OCI-LY3 (cell line): ENCODE data around the gene SELENOO.

Experiments used
- H2AFZ ChIP-seq: fragments of 200-600, 300-600 bp; shearing (Covaris generic); 2 replicates; pipeline ENCODE4 v1.6.0; 2014; ENCODE audit warnings: antibody characterized with exemption, low read depth, low read length
- H3K27ac ChIP-seq: fragments of 200-600, 300-600 bp; sonication (generic); 2 replicates; pipeline ENCODE4 v1.5.1; 2014; ENCODE audit warnings: mild to moderate bottlenecking, low read length, moderate library complexity, mixed read lengths
- H3K27me3 ChIP-seq: fragments of 200-600, 300-600 bp; sonication (generic); 2 replicates; pipeline ENCODE4 v1.6.1; 2014; ENCODE audit warnings: low read depth, low read length, mixed read lengths
- H3K36me3 ChIP-seq: fragments of 200-600, 300-600 bp; sonication (generic); replicated peaks from 2 replicates; pipeline ENCODE3; 2014; ENCODE audit warnings: low read depth, low read length, mixed read lengths
- H3K4me1 ChIP-seq: fragments of 300-600, 200-600 bp; sonication (generic); 2 replicates; pipeline ENCODE4 v1.6.1; 2014; ENCODE audit warnings: low read length, mixed read lengths
- H3K4me2 ChIP-seq: fragments of 200-600, 300-600 bp; sonication (generic); 2 replicates; pipeline ENCODE4 v1.6.1; 2014; ENCODE audit warnings: low read length, mixed read lengths
- H3K4me3 ChIP-seq: fragments of 300-600, 200-600 bp; sonication (generic); 2 replicates; pipeline ENCODE4 v1.5.1; 2014; ENCODE audit warnings: antibody characterized with exemption, mild to moderate bottlenecking, low read length, moderate library complexity
- H3K79me2 ChIP-seq: fragments of 300-600, 200-600 bp; shearing (Covaris generic); 2 replicates; pipeline ENCODE4 v1.6.1; 2014; ENCODE audit warnings: mild to moderate bottlenecking, low read length, mixed read lengths
- H3K9ac ChIP-seq: fragments of 300-600, 200-600 bp; shearing (Covaris generic); 2 replicates; pipeline ENCODE4 v1.6.0; 2014; ENCODE audit warnings: mild to moderate bottlenecking, low read length, moderate library complexity
- H3K9me3 ChIP-seq: fragments of 200-600, 300-600 bp; shearing (Covaris generic); 2 replicates; pipeline ENCODE4 v1.6.1; 2014; ENCODE audit warnings: low read length, mixed read lengths; ENCODE audit not compliant: insufficient read depth
- H4K20me1 ChIP-seq: fragments of 200-600, 300-600 bp; sonication (generic); 2 replicates; pipeline ENCODE4 v1.6.1; 2016; ENCODE audit warnings: low read length, mixed read lengths; ENCODE audit not compliant: insufficient read depth
- CTCF ChIP-seq: fragments of 200-600, 300-600 bp; sonication (generic); IDR thresholded peaks from 2 replicates; pipeline ENCODE4 v1.5.1; 2014; ENCODE audit warnings: antibody characterized with exemption, low read length, low read depth
- EZH2phosphoT487 ChIP-seq: fragments of 200-600 bp; shearing (Covaris generic); IDR thresholded peaks from 2 replicates; pipeline ENCODE4 v1.6.1; 2018; ENCODE audit warnings: antibody characterized with exemption, mixed run types, low read depth

SELENOO gene

GRCh38 chr22:50258361-50259292 lies 57.8 kb downstream of the SELENOO start:
- no peak overlapping the region for H3K27ac ChIP-seq
- no peak overlapping the region for H3K4me2 ChIP-seq

GRCh38 chr22:50259302-50259701 lies 58.5 kb downstream of the SELENOO start:
- no peak overlapping the region for H3K4me3 ChIP-seq
- H3K27ac ChIP-seq: no peak overlapping the region
- H4K20me1 ChIP-seq: no peaks in the 10 kb centered on the region
- H3K79me2 ChIP-seq: peaks cover 18% of the 10 kb centered on the region
- H2AFZ ChIP-seq: no peak overlapping the region
- H3K4me1 ChIP-seq: peaks cover 17% of the 10 kb centered on the region
- H3K36me3 ChIP-seq: no peaks in the 10 kb centered on the region
- no peaks in the 10 kb centered on the region for H3K27me3 ChIP-seq
- no peak overlapping the region for H3K9ac ChIP-seq
- TF ChIP-seq CTCF (no peak), EZH2phosphoT487 (no peak)
- H3K4me2 ChIP-seq: no peak overlapping the region
- H3K9me3 ChIP-seq: no peaks in the 10 kb centered on the region

More at GRCh38 chr22:50258361-50259292, 57.8 kb downstream of the SELENOO start:
- Histone ChIP-seq H3K9ac (no peak overlapping the region), H3K27me3 (no peaks in the 10 kb centered on the region), H2AFZ (no peak overlapping the region), H3K79me2 (peaks cover 18% of the 10 kb centered on the region), H3K36me3 (no peaks in the 10 kb centered on the region), H3K9me3 (no peaks in the 10 kb centered on the region), H4K20me1 (no peaks in the 10 kb centered on the region), H3K4me1 (peaks cover 15% of the 10 kb centered on the region), H3K4me3 (no peak overlapping the region)
- TF ChIP-seq CTCF (no peak), EZH2phosphoT487 (no peak)

- Histone ChIP-seq H3K9me3 (no peaks in the 10 kb centered on the region), H3K4me2 (peak overlapping the region; percentile 92), H2AFZ (no peak overlapping the region), H4K20me1 (no peaks in the 10 kb centered on the region), H3K9ac (peak overlapping the region; percentile 91), H3K27me3 (no peaks in the 10 kb centered on the region), H3K4me3 (peak overlapping the region; percentile 97), H3K4me1 (peaks cover 21% of the 10 kb centered on the region), H3K36me3 (no peaks in the 10 kb centered on the region), H3K27ac (peak overlapping the region; percentile 55), H3K79me2 (peaks cover 18% of the 10 kb centered on the region)
- TF ChIP-seq CTCF (no peak), EZH2phosphoT487 (no peak)
Measured at GRCh38 chr22:50260434-50260800, 59.6 kb downstream of the SELENOO start.

GRCh38 chr22:50260801-50261614 lies 60.2 kb downstream of the SELENOO start:
- TF ChIP-seq CTCF (no peak), EZH2phosphoT487 (no peak)
- H4K20me1 ChIP-seq: no peaks in the 10 kb centered on the region
- H3K4me2 ChIP-seq: peak overlapping the region; percentile 92
- H3K79me2 ChIP-seq: peaks cover 18% of the 10 kb centered on the region
- no peaks in the 10 kb centered on the region for H3K9me3 ChIP-seq
- H3K27me3 ChIP-seq: no peaks in the 10 kb centered on the region
- peak overlapping the region; percentile 91 for H3K9ac ChIP-seq
- no peak overlapping the region for H2AFZ ChIP-seq
- H3K4me1 ChIP-seq: peaks cover 21% of the 10 kb centered on the region
- H3K27ac ChIP-seq: peak overlapping the region; percentile 55
- peak overlapping the region; percentile 97 for H3K4me3 ChIP-seq
- H3K36me3 ChIP-seq: no peaks in the 10 kb centered on the region
